H1 (cell line): ENCODE measurements around the gene AANAT. TPM values are rescaled to one million over a fixed set of nuclear protein-coding genes. Genes with fewer than 3 reads are reported as not detected.

Experiments
- CTCF ChIA-PET: fragments of 300-600 bp; sonication (Branson Sonifier 250); formaldehyde crosslinking; loops from one replicate; lab custom pipeline; 2021; ENCODE audit not compliant: partially characterized antibody; lab: Charles Lee
- POLR2A ChIA-PET: fragments of 300-600 bp; sonication (Branson Sonifier 250); formaldehyde crosslinking; loops from one replicate; lab custom pipeline; 2021; ENCODE audit warnings: inconsistent platforms; ENCODE audit not compliant: partially characterized antibody; lab: Charles Lee
- DNase-seq, 2 experiments: peaks; one replicate each; pipeline versions ENCODE4 v3.0.0 to v3.0.0-alpha.2; 2010 to 2022; ENCODE audit warnings: low spot score in 2 of 2, low read depth in 1 of 2, mixed read lengths in 1 of 2
- FAIRE-seq: peaks from 2 replicates; lab custom pipeline; 2011; peaks lifted over from hg19 to GRCh38; lab: Jason Lieb, UNC
- H2AFZ ChIP-seq: 2 replicates; pipeline ENCODE4 v1.8.1; 2012; ENCODE audit warnings: low read length, inconsistent platforms
- H2AK5ac ChIP-seq: 2 replicates; pipeline ENCODE4 v1.6.1; 2013; ENCODE audit warnings: low read depth, low read length
- H2BK120ac ChIP-seq: replicated peaks from 2 replicates; pipeline ENCODE3; 2013; ENCODE audit warnings: low read depth, low read length, inconsistent platforms
- H2BK12ac ChIP-seq: 2 replicates; pipeline ENCODE4 v1.6.1; 2013; ENCODE audit warnings: low read depth, low read length
- H2BK15ac ChIP-seq: 2 replicates; pipeline ENCODE4 v1.6.1; 2013; ENCODE audit warnings: low read length
- H2BK20ac ChIP-seq: 2 replicates; pipeline ENCODE4 v1.6.1; 2013; ENCODE audit warnings: low read length
- H2BK5ac ChIP-seq: 2 replicates; pipeline ENCODE4 v1.6.1; 2013; ENCODE audit warnings: low read depth, low read length
- H3K14ac ChIP-seq: 2 replicates; pipeline ENCODE4 v1.6.1; 2013; ENCODE audit warnings: inconsistent platforms; ENCODE audit not compliant: insufficient read length
- H3K18ac ChIP-seq: 2 replicates; pipeline ENCODE4 v1.6.1; 2013; ENCODE audit warnings: low read length; ENCODE audit errors: extremely low read depth
- H3K23ac ChIP-seq: 2 replicates; pipeline ENCODE4 v1.6.1; 2013; ENCODE audit warnings: inconsistent platforms; ENCODE audit not compliant: insufficient read length
- H3K23me2 ChIP-seq: 2 replicates; pipeline ENCODE4 v1.6.1; 2013; ENCODE audit warnings: low read depth, low read length
- H3K27ac ChIP-seq: 2 replicates; pipeline ENCODE4 v1.6.1; 2011; ENCODE audit warnings: low read depth, low read length, inconsistent platforms
- H3K27me3 ChIP-seq, 4 experiments: replicated peaks in 1 of 4; 1 replicate in 1 of 4; 2 replicates in 3 of 4; pipeline versions ENCODE4 v1.6.1 to v1.8.1; 2011 to 2013; ENCODE audit warnings: low read length in 3 of 4, mild to moderate bottlenecking in 3 of 4, inconsistent platforms in 2 of 4, mixed read lengths in 2 of 4, moderate library complexity in 1 of 4; ENCODE audit not compliant: control insufficient read depth in 3 of 4, insufficient read depth in 3 of 4; ENCODE audit errors: extremely low read depth in 1 of 4
- H3K36me3 ChIP-seq, 4 experiments: 2 replicates each; pipeline versions ENCODE4 v1.6.1 to v1.8.1; 2011 to 2013; ENCODE audit warnings: mild to moderate bottlenecking in 4 of 4, low read length in 3 of 4, moderate library complexity in 2 of 4, control low read depth in 1 of 4, inconsistent platforms in 1 of 4; ENCODE audit not compliant: insufficient read depth in 4 of 4, control insufficient read depth in 2 of 4
- H3K4ac ChIP-seq: replicated peaks from 2 replicates; pipeline ENCODE3; 2013; ENCODE audit warnings: low read length, low read depth, mixed read lengths, inconsistent platforms; ENCODE audit not compliant: insufficient read length
- H3K4me1 ChIP-seq, 4 experiments: replicated peaks in 1 of 4; 1 replicate in 1 of 4; 2 replicates in 3 of 4; pipeline versions ENCODE4 v1.6.1 to v1.8.1; 2011 to 2013; ENCODE audit warnings: low read length in 3 of 4, inconsistent platforms in 2 of 4, mixed read lengths in 1 of 4; ENCODE audit not compliant: insufficient read depth in 4 of 4, control insufficient read depth in 3 of 4
- H3K4me2 ChIP-seq, 2 experiments: 2 replicates each; pipeline versions ENCODE4 v1.6.1 to v1.8.1; 2011 to 2013; ENCODE audit warnings: low read depth in 2 of 2, low read length in 2 of 2, control low read depth in 1 of 2, inconsistent platforms in 1 of 2, mild to moderate bottlenecking in 1 of 2; ENCODE audit not compliant: insufficient read depth in 1 of 2
- H3K4me3 ChIP-seq, 4 experiments: fragments of 200-600, 300-600 bp in 1 of 4; sonication (generic), shearing (Covaris generic), sonication (Bioruptor Twin) in 1 of 4; 2 replicates each; pipeline versions ENCODE4 v1.5.1 to v1.8.1; 2011 to 2016; ENCODE audit warnings: low read length in 4 of 4, low read depth in 3 of 4, control low read depth in 2 of 4, inconsistent platforms in 2 of 4, mild to moderate bottlenecking in 2 of 4, mixed read lengths in 1 of 4, moderate library complexity in 1 of 4; ENCODE audit not compliant: insufficient read depth in 2 of 4; ENCODE audit errors: extremely low read depth in 1 of 4
- H3K56ac ChIP-seq: replicated peaks from 2 replicates; pipeline ENCODE3; 2013; ENCODE audit warnings: low read depth, mild to moderate bottlenecking, mixed read lengths, low read length, inconsistent platforms; ENCODE audit not compliant: insufficient read length
- H3K79me1 ChIP-seq: 2 replicates; pipeline ENCODE4 v1.6.1; 2013; ENCODE audit warnings: low read depth, low read length, control low read depth
- H3K79me2 ChIP-seq, 2 experiments: 2 replicates each; pipeline versions ENCODE4 v1.6.1 to v1.8.1; 2012 to 2013; ENCODE audit warnings: low read length in 2 of 2, mild to moderate bottlenecking in 2 of 2, inconsistent platforms in 1 of 2; ENCODE audit not compliant: insufficient read depth in 2 of 2, control insufficient read depth in 1 of 2
- H3K9ac ChIP-seq, 4 experiments: replicated peaks in 1 of 4; 1 replicate in 1 of 4; 2 replicates in 3 of 4; pipeline versions ENCODE4 v1.6.1 to v1.8.1; 2011 to 2013; ENCODE audit warnings: low read depth in 3 of 4, low read length in 3 of 4, control low read depth in 2 of 4, mild to moderate bottlenecking in 2 of 4, moderate library complexity in 2 of 4, inconsistent platforms in 1 of 4; ENCODE audit errors: extremely low read depth in 1 of 4
- H3K9me3 ChIP-seq, 2 experiments: 2 replicates each; pipeline versions ENCODE4 v1.6.1 to v1.8.1; 2012 to 2013; ENCODE audit warnings: mild to moderate bottlenecking in 2 of 2, moderate library complexity in 2 of 2, control low read depth in 1 of 2, inconsistent platforms in 1 of 2, low read depth in 1 of 2, low read length in 1 of 2, mixed read lengths in 1 of 2; ENCODE audit not compliant: insufficient read depth in 2 of 2
- H4K20me1 ChIP-seq, 2 experiments: replicated peaks in 1 of 2; 2 replicates each; pipeline versions ENCODE3 to v1.8.1; 2011 to 2013; ENCODE audit warnings: inconsistent platforms in 2 of 2, low read length in 2 of 2, mild to moderate bottlenecking in 1 of 2; ENCODE audit not compliant: insufficient read depth in 2 of 2, control insufficient read depth in 1 of 2
- H4K5ac ChIP-seq: 2 replicates; pipeline ENCODE4 v1.6.1; 2013; ENCODE audit warnings: low read length, low read depth, mixed read lengths, inconsistent platforms; ENCODE audit not compliant: insufficient read length
- H4K8ac ChIP-seq: 2 replicates; pipeline ENCODE4 v1.8.0; 2013; ENCODE audit warnings: mild to moderate bottlenecking, moderate library complexity, low read length, inconsistent platforms; ENCODE audit not compliant: insufficient read depth; ENCODE audit errors: extremely low read depth
- H4K91ac ChIP-seq: replicated peaks from 2 replicates; pipeline ENCODE3; 2013; ENCODE audit warnings: low read length, mixed read lengths, inconsistent platforms; ENCODE audit not compliant: insufficient read length
- CTCF ChIP-seq, 3 experiments: IDR thresholded peaks; 1 replicate in 2 of 3; 2 replicates in 1 of 3; pipeline versions ENCODE4 v1.5.1 to v1.6.1; 2011; ENCODE audit warnings: low read length in 3 of 3, mild to moderate bottlenecking in 3 of 3, inconsistent platforms in 2 of 3, low read depth in 1 of 3, moderate library complexity in 1 of 3; ENCODE audit not compliant: insufficient read depth in 1 of 3; ENCODE audit errors: control extremely low read depth in 1 of 3
- RNF2 ChIP-seq: fragments of 200-900, 300-1000 bp; sonication (generic); IDR thresholded peaks from 2 replicates; pipeline ENCODE4 v1.7.1; 2016; ENCODE audit warnings: borderline replicate concordance, low read depth, mild to moderate bottlenecking, antibody characterized with exemption, low read length; ENCODE audit not compliant: poor library complexity, severe bottlenecking; ENCODE audit errors: missing control alignments
- WGBS, 2 experiments: shearing (Covaris generic) in 1 of 2; methylation state at CpG; one replicate each; pipeline versions ENCODE4 v1.1.6 to v1.1.7; 2013 to 2015; ENCODE audit warnings: low lambda C conversion rate in 2 of 2, mixed read lengths in 2 of 2, inconsistent platforms in 1 of 2, low coverage in 1 of 2, missing lambda C conversion rate in 1 of 2; ENCODE audit not compliant: insufficient replicate concordance in 2 of 2, insufficient coverage in 1 of 2, insufficient read length in 1 of 2; ENCODE audit errors: extremely low coverage in 1 of 2, missing lambda C conversion rate in 1 of 2; 5-methylcytosine and 5-hydroxymethylcytosine counted together
- polyA plus RNA-seq, 7 experiments: library from polyadenylated mRNA; depleted of rRNA in 3 of 7; stranded (reverse) in 5 of 7; unstranded in 2 of 7; fragments of >200 nt in 5 of 7; fragments of 200-250 nt in 2 of 7; gene quantifications; 1 replicate in 5 of 7; 2 replicates in 1 of 7; 4 replicates in 1 of 7; pipeline versions ENCODE4 v1.2.1 to v1.2.3, GENCODE V29; 2011 to 2013; ENCODE audit warnings: missing spikeins in 2 of 7, mixed read lengths in 2 of 7
- total RNA-seq: library from RNA; stranded (reverse); fragmentation: NEBNext Ultra II Directional; extraction: Animal tissue kit (Norgen Biotek cat#: 25700); gene quantifications from 2 replicates; pipeline ENCODE4 v1.2.1, GENCODE V29; 2021

Gene AANAT
- total and polyA plus RNA-seq, 2 of the 8 experiments (the other 6 are each of a cell fraction or from before 2014, with no cell fraction given) = 0.53 TPM; not detected in 1

- peaks cover 7% of the 10 kb centered on the region; the same call in 1 of the 2 replicates for H3K23me2 ChIP-seq
- 79% methylated on average over 7 of the region's 7 CpGs; no CpG with 5 or more reads in 1 of the 2 experiments for WGBS, 2 experiments
- H3K79me1 ChIP-seq = peaks cover 3% of the 10 kb centered on the region; the same call in 1 of the 2 replicates
- TF ChIP-seq RNF2 (no peak), CTCF (IDR thresholded peaks at IDR 0.05; ENCODE audit: control extremely low read depth in 1 of 3, insufficient read depth in 1 of 3, low read depth in 1 of 3, low read length in 3 of 3) (peak; percentile 20 to 36 (median 24); a peak in 3 of 4 replicates)
- H3K27me3 ChIP-seq = peaks cover 0 to 6% (median 4%) of the 10 kb centered on the region in 4 experiments; a peak in 5 of 7 replicates
- no peak overlapping the region for H2AK5ac ChIP-seq
- peaks cover 8 to 24% (median 18%) of the 10 kb centered on the region in 4 experiments for H3K4me1 ChIP-seq
- no peaks in the 10 kb centered on the region for H3K36me3 ChIP-seq
- H2BK15ac ChIP-seq = no peak overlapping the region
- H3K4me3 ChIP-seq = no peak overlapping the region
- no peak overlapping the region for H2BK120ac ChIP-seq
- H3K79me2 ChIP-seq = peaks cover 0 to 6% of the 10 kb centered on the region in 2 experiments; a peak in 1 of 4 replicates
- no peak overlapping the region for H2AFZ ChIP-seq
- no peak overlapping the region for H4K5ac ChIP-seq
- H2BK12ac ChIP-seq = no peak overlapping the region
- no peak overlapping the region for H3K18ac ChIP-seq
- H2BK5ac ChIP-seq = no peak overlapping the region
- no peak overlapping the region for H3K14ac ChIP-seq
- no peak overlapping the region for H3K4ac ChIP-seq
- H4K20me1 ChIP-seq = peaks cover 3 to 5% of the 10 kb centered on the region in 2 experiments
- H4K91ac ChIP-seq = no peak overlapping the region
- FAIRE-seq (no peak), DNase-seq (no peak)
- H3K56ac ChIP-seq = no peak overlapping the region
- H3K23ac ChIP-seq = no peak overlapping the region
- ChIA-PET CTCF (interaction anchor here (0.6 to 20.2 kb wide), 22 partner anchors 9 to 205 kb away, joined by 3 to 446 read pairs (median 6); partner anchors contain the start of genes AANAT and UBE2O), POLR2A (interaction anchor here (1.3 kb wide), 1 partner anchor 37 kb away, joined by 4 read pairs; no protein-coding TSS in a partner anchor)
- H4K8ac ChIP-seq = no peak overlapping the region
- no peak overlapping the region for H3K4me2 ChIP-seq
- H3K27ac ChIP-seq = no peak overlapping the region
- no peaks in the 10 kb centered on the region for H3K9me3 ChIP-seq
- no peak overlapping the region for H2BK20ac ChIP-seq
- H3K9ac ChIP-seq = no peak overlapping the region
Measured at GRCh38 chr17:76504117-76504516, 36.7 kb downstream of the AANAT start.
